ENCODE results near the gene MAGI1.

- TF ChIP-seq CTCF (IDR thresholded peaks at IDR 0.05; ENCODE audit: insufficient read depth, low read length, poor library complexity, severe bottlenecking) (no peak), EZH2phosphoT487 (conservative IDR thresholded peaks at IDR 0.05; ENCODE audit: low read length) (no peak)
Measured at GRCh38 chr3:65777050-65777449, 261.7 kb downstream of the MAGI1 start.
